K562 (cell line): ENCODE data around the gene UNKL. TPM values are rescaled to one million over a fixed set of nuclear protein-coding genes. Genes with fewer than 3 reads are reported as not detected.

ENCODE experiments used
- CHD1 ChIP-seq: fragments of 200-600 bp; sonication (generic); IDR thresholded peaks from one replicate; pipeline ENCODE4 v1.6.1; 2012; ENCODE audit warnings: mild to moderate bottlenecking, moderate library complexity, low read length, inconsistent platforms
- CREM ChIP-seq: IDR thresholded peaks from 2 replicates; pipeline ENCODE4 v1.6.1; 2014; ENCODE audit warnings: antibody characterized with exemption, low read depth
- CTBP1 ChIP-seq: fragments of 450-650 bp; IDR thresholded peaks from 2 replicates; pipeline ENCODE4 v1.6.1; 2016; ENCODE audit warnings: borderline replicate concordance
- EHMT2 ChIP-seq: fragments of 450-650 bp; IDR thresholded peaks from 2 replicates; pipeline ENCODE4 v1.6.1; 2018; ENCODE audit warnings: antibody characterized with exemption
- ELK3 ChIP-seq: fragments of 450-650 bp; formaldehyde crosslinking; IDR thresholded peaks from 2 replicates; pipeline ENCODE4 v1.4.0; 2020; ENCODE audit warnings: mild to moderate bottlenecking
- GABPA ChIP-seq: fragments of 200-800 bp; sonication (Bioruptor generic); conservative IDR thresholded peaks from 2 replicates; pipeline ENCODE4 v1.6.1; 2016; ENCODE audit warnings: low read depth, missing genetic modification characterization, missing compliant biosample characterization
- GTF2E2 ChIP-seq: fragments of 200-800 bp; sonication (Bioruptor generic); IDR thresholded peaks from 2 replicates; pipeline ENCODE4 v1.6.1; 2016; ENCODE audit warnings: missing genetic modification characterization, missing compliant biosample characterization
- HDAC6 ChIP-seq: IDR thresholded peaks from 2 replicates; pipeline ENCODE4 v1.6.1; 2012; ENCODE audit warnings: low read depth, mild to moderate bottlenecking, control low read depth, inconsistent platforms, low read length, moderate library complexity
- HEY1 ChIP-seq: fragments of 250-450 bp; sonication (Bioruptor Pico); IDR thresholded peaks from 2 replicates; pipeline ENCODE4 v1.5.0; 2020; ENCODE audit warnings: mild to moderate bottlenecking, moderate library complexity, borderline replicate concordance
- MCM3 ChIP-seq: fragments of 450-650 bp; IDR thresholded peaks from 2 replicates; pipeline ENCODE4 v1.6.1; 2016
- MTA2 ChIP-seq: fragments of 450-650 bp; IDR thresholded peaks from 2 replicates; pipeline ENCODE4 v1.6.1; 2016; ENCODE audit warnings: low read depth
- NCOA2 ChIP-seq, 2 experiments: fragments of 450-650 bp; IDR thresholded peaks; 2 replicates each; pipeline ENCODE4 v1.6.1; 2018; ENCODE audit warnings: mild to moderate bottlenecking in 2 of 2, moderate library complexity in 1 of 2; ENCODE audit not compliant: partially characterized antibody in 2 of 2
- RBFOX2 ChIP-seq: fragments of 200-400 bp; formaldehyde crosslinking; IDR thresholded peaks from 2 replicates; pipeline ENCODE4 v1.6.1; 2017; ENCODE audit warnings: low read depth, mild to moderate bottlenecking, low read length, moderate library complexity
- TAF1 ChIP-seq: IDR thresholded peaks from 2 replicates; pipeline ENCODE4 v1.6.1; 2011; ENCODE audit warnings: mild to moderate bottlenecking, low read length, moderate library complexity; ENCODE audit not compliant: insufficient read depth, control insufficient read depth, severe bottlenecking; ENCODE audit errors: extremely low read depth
- TAF15 ChIP-seq: fragments of 200-400 bp; formaldehyde crosslinking; IDR thresholded peaks from 2 replicates; pipeline ENCODE4 v1.6.1; 2017; ENCODE audit warnings: mild to moderate bottlenecking, low read depth, low read length, moderate library complexity
- TAF9B ChIP-seq: fragments of 450-650 bp; IDR thresholded peaks from 2 replicates; pipeline ENCODE4 v1.6.1; 2018; ENCODE audit warnings: mild to moderate bottlenecking; ENCODE audit not compliant: partially characterized antibody
- TCF3 ChIP-seq: sonication (generic); formaldehyde crosslinking; IDR thresholded peaks from 2 replicates; pipeline ENCODE4 v1.4.0; 2020; ENCODE audit warnings: mild to moderate bottlenecking, missing genetic modification reagents
- ZFP36 ChIP-seq: fragments of 150-350 bp; IDR thresholded peaks from 2 replicates; pipeline ENCODE4 v1.6.1; 2018; ENCODE audit warnings: low read length, low read depth; ENCODE audit not compliant: partially characterized antibody
- ZFX ChIP-seq: sonication (generic); formaldehyde crosslinking; IDR thresholded peaks from 2 replicates; pipeline ENCODE4 v1.8.0; 2022; ENCODE audit warnings: mild to moderate bottlenecking, missing genetic modification reagents, moderate library complexity
- ZNF175 ChIP-seq: fragments of 200-800 bp; sonication (Bioruptor generic); IDR thresholded peaks from 2 replicates; pipeline ENCODE4 v1.6.1; 2016; ENCODE audit warnings: low read depth, mild to moderate bottlenecking, missing genetic modification characterization, missing compliant biosample characterization
- polyA plus RNA-seq, 8 experiments: library from polyadenylated mRNA; depleted of rRNA in 4 of 8; stranded (reverse) in 5 of 8; unstranded in 3 of 8; fragments of >200 nt; fragmentation: Nextera tagmentation in 2 of 8; fragmentation: Illumina TruSeq in 1 of 8; extraction: Ambion mirVana in 2 of 8; extraction: Trizol in 1 of 8; gene quantifications; 2 replicates each; pipeline versions ENCODE4 v1.2.1 to v1.2.3, GENCODE V29; 2011 to 2014; ENCODE audit warnings: inconsistent platforms in 1 of 8, missing spikeins in 1 of 8
- total RNA-seq, 7 experiments: library from RNA; depleted of rRNA in 6 of 7; stranded (reverse); fragments of >200 nt in 6 of 7; fragmentation: Illumina TruSeq in 2 of 7; extraction: Trizol in 2 of 7; gene quantifications; 2 replicates each; pipeline versions ENCODE4 v1.2.1 to v1.2.3, GENCODE V29; 2011 to 2021; ENCODE audit warnings: low replicate concordance in 1 of 7
- TF ChIP-seq, protein P1 (sequence below), 2 experiments: fragments of 450-650 bp in 1 of 2; sonication (generic) in 1 of 2; formaldehyde crosslinking; conservative IDR thresholded peaks; 2 replicates each; pipeline versions ENCODE4 v1.4.0 to v1.8.1; 2020 to 2022; ENCODE audit warnings: mild to moderate bottlenecking in 1 of 2, missing genetic modification reagents in 1 of 2
- TF ChIP-seq, protein P2 (sequence below): sonication (generic); formaldehyde crosslinking; IDR thresholded peaks from 2 replicates; pipeline ENCODE4 v1.8.1; 2022; ENCODE audit warnings: missing genetic modification reagents
- TF ChIP-seq, protein P3 (sequence below): IDR thresholded peaks from 2 replicates; pipeline ENCODE4 v1.6.1; 2016; ENCODE audit warnings: missing genetic modification characterization, missing compliant biosample characterization

UNKL gene
- total and polyA plus RNA-seq, 9 of the 15 experiments (the other 6 are each of a cell fraction or from before 2014, with no cell fraction given), result 0.37 to 30.2 (median 5.1) TPM

DNA sequence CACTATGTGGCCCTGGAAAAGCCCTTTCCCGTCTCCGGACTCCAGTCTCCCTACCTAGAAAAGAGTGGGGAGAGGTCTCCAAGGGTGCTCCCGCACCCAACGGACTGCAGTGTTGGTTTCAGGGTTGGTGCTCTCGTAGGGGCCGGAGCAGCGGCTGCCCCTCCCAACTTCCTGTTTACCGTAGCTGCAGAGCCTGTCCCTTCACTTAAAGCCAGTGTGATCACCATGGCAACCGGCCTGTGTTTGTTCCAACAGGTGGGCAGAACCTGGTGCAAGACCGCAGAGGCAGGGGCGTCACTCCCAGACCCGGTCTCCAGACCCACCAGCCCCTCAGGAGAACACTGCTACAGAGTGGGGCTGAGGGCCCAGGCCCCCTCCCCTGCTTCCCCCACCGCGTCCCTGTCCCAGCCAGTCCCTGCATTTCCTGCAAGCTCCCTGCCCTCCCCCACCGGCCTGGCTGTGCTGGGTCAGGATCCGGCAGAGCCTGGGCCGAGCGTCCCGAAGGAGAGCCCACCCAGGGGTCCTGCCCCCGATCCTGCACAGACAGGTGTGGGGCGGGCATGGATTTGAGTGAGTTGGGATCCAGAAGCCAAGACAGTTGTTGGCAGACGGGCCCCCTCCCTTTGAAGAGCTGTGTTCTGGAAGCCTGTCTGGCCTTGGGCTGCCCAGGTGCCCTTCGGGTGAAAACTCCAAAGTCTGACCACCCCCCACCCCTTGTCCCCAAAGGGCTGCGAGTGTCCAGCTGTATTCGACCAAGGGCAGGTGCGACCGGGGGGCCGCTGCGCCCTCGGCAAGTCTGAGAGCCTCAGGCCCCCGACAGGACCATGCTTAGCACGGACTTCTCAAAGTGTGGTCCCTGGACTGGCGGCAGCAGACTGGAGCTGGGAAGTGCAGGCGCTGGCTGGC lies 82.5 kb downstream of the UNKL start (continued):
- no peak for TF ChIP-seq TAF9B
- TF ChIP-seq, protein P1, sequence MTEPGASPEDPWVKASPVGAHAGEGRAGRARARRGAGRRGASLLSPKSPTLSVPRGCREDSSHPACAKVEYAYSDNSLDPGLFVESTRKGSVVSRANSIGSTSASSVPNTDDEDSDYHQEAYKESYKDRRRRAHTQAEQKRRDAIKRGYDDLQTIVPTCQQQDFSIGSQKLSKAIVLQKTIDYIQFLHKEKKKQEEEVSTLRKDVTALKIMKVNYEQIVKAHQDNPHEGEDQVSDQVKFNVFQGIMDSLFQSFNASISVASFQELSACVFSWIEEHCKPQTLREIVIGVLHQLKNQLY (CRISPR knock-in tag; conservative IDR thresholded peaks at IDR 0.05), result no peak
- TF ChIP-seq, protein P2, sequence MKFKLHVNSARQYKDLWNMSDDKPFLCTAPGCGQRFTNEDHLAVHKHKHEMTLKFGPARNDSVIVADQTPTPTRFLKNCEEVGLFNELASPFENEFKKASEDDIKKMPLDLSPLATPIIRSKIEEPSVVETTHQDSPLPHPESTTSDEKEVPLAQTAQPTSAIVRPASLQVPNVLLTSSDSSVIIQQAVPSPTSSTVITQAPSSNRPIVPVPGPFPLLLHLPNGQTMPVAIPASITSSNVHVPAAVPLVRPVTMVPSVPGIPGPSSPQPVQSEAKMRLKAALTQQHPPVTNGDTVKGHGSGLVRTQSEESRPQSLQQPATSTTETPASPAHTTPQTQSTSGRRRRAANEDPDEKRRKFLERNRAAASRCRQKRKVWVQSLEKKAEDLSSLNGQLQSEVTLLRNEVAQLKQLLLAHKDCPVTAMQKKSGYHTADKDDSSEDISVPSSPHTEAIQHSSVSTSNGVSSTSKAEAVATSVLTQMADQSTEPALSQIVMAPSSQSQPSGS (CRISPR knock-in tag), result no peak
- peak; percentile 41; the same call in 1 of the 2 replicates for TF ChIP-seq ZFX (CRISPR knock-in tag)
- TF ChIP-seq HDAC6, result no peak
- TF ChIP-seq ZFP36, result no peak
- no peak for TF ChIP-seq CREM
- TF ChIP-seq, protein P3, sequence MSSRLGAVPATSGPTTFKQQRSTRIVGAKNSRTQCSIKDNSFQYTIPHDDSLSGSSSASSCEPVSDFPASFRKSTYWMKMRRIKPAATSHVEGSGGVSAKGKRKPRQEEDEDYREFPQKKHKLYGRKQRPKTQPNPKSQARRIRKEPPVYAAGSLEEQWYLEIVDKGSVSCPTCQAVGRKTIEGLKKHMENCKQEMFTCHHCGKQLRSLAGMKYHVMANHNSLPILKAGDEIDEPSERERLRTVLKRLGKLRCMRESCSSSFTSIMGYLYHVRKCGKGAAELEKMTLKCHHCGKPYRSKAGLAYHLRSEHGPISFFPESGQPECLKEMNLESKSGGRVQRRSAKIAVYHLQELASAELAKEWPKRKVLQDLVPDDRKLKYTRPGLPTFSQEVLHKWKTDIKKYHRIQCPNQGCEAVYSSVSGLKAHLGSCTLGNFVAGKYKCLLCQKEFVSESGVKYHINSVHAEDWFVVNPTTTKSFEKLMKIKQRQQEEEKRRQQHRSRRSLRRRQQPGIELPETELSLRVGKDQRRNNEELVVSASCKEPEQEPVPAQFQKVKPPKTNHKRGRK, result no peak
- TF ChIP-seq ZNF175 (CRISPR knock-in tag), result no peak
- no peak for TF ChIP-seq GTF2E2 (tag)
- TF ChIP-seq TAF1, result peak; percentile 41
- TF ChIP-seq TAF15, result no peak
- no peak for TF ChIP-seq TCF3
- no peak for TF ChIP-seq NCOA2 (IDR thresholded peaks at IDR 0.05; ENCODE audit: partially characterized antibody in 2 of 2)
- TF ChIP-seq CTBP1, result 0 out of 2 replicates have a peak, but pooled peaks have one; percentile 15
- TF ChIP-seq MTA2, result no peak
- TF ChIP-seq GABPA (tag), result peak; percentile 80
- TF ChIP-seq CHD1, result no peak
- no peak for TF ChIP-seq MCM3
- no peak for TF ChIP-seq EHMT2
- no peak for TF ChIP-seq ELK3 (CRISPR knock-in tag)
- peak; percentile 63 for TF ChIP-seq RBFOX2
- no peak for TF ChIP-seq HEY1 (CRISPR knock-in tag)
